Measurements from ENCODE around the gene ELP4. TPM values are rescaled to one million over a fixed set of nuclear protein-coding genes. Genes with fewer than 3 reads are reported as not detected.

Gene ELP4
- polyA plus RNA-seq, 3 donors, result 24.6 to 25.1 (median 24.8) TPM

- no peak for DNase-seq (ENCODE audit: extremely low read depth in 1 of 11, low read depth in 9 of 11, low spot score in 4 of 11)
Observed at GRCh38 chr11:31786996-31787685, 277.6 kb downstream of the ELP4 start.

GRCh38 chr11:31788085-31788484 is 278.5 kb downstream of the ELP4 start:
- no peak for DNase-seq (ENCODE audit: extremely low read depth in 1 of 11, low read depth in 9 of 11, low spot score in 4 of 11)

GRCh38 chr11:31790649-31791048 is 281.1 kb downstream of the ELP4 start:
- DNase-seq (ENCODE audit: extremely low read depth in 1 of 11, low read depth in 9 of 11, low spot score in 4 of 11), result no peak

- no peak for DNase-seq (ENCODE audit: extremely low read depth in 1 of 11, low read depth in 9 of 11, low spot score in 4 of 11)
Observed at GRCh38 chr11:31792036-31792435, 282.5 kb downstream of the ELP4 start.

- no peak for DNase-seq (ENCODE audit: extremely low read depth in 1 of 11, low read depth in 9 of 11, low spot score in 4 of 11)
Observed at GRCh38 chr11:31792456-31792855, 282.9 kb downstream of the ELP4 start.

GRCh38 chr11:31793264-31793663 is 283.7 kb downstream of the ELP4 start:
- no peak for DNase-seq (ENCODE audit: extremely low read depth in 1 of 11, low read depth in 9 of 11, low spot score in 4 of 11)

GRCh38 chr11:31794548-31794947 is 285.0 kb downstream of the ELP4 start:
- DNase-seq (ENCODE audit: extremely low read depth in 1 of 11, low read depth in 9 of 11, low spot score in 4 of 11), result no peak

GRCh38 chr11:31795706-31796498 is 286.3 kb downstream of the ELP4 start:
- no peak for DNase-seq (ENCODE audit: extremely low read depth in 1 of 11, low read depth in 9 of 11, low spot score in 4 of 11)

- no peak for DNase-seq (ENCODE audit: extremely low read depth in 1 of 11, low read depth in 9 of 11, low spot score in 4 of 11)
Observed at GRCh38 chr11:31796499-31797189, 287.1 kb downstream of the ELP4 start.

- DNase-seq (ENCODE audit: extremely low read depth in 1 of 11, low read depth in 9 of 11, low spot score in 4 of 11), result no peak
Observed at GRCh38 chr11:31797190-31798056, 287.9 kb downstream of the ELP4 start.

GRCh38 chr11:31798057-31798553 is 288.5 kb downstream of the ELP4 start:
- no peak for DNase-seq (ENCODE audit: extremely low read depth in 1 of 11, low read depth in 9 of 11, low spot score in 4 of 11)

- DNase-seq (ENCODE audit: extremely low read depth in 1 of 11, low read depth in 9 of 11, low spot score in 4 of 11), result no peak
Observed at GRCh38 chr11:31798554-31799434, 289.2 kb downstream of the ELP4 start.

- DNase-seq (ENCODE audit: extremely low read depth in 1 of 11, low read depth in 9 of 11, low spot score in 4 of 11), result no peak
Observed at GRCh38 chr11:31799435-31800397, 290.1 kb downstream of the ELP4 start.

- DNase-seq (ENCODE audit: extremely low read depth in 1 of 11, low read depth in 9 of 11, low spot score in 4 of 11), result no peak
Observed at GRCh38 chr11:31800398-31801265, 291.1 kb downstream of the ELP4 start.

- no peak for DNase-seq (ENCODE audit: extremely low read depth in 1 of 11, low read depth in 9 of 11, low spot score in 4 of 11)
Observed at GRCh38 chr11:31801298-31801702, 291.7 kb downstream of the ELP4 start.

- DNase-seq (ENCODE audit: extremely low read depth in 1 of 11, low read depth in 9 of 11, low spot score in 4 of 11), result no peak
Observed at GRCh38 chr11:31802000-31802551, 292.5 kb downstream of the ELP4 start.

Data from renal cortex interstitium (tissue), 11 donors.